ENCODE results near the gene RETREG1.

Gene RETREG1

GRCh38 chr5:16548812-16549211 is 68.0 kb downstream of the RETREG1 start:
- TF ChIP-seq EZH2phosphoT487 (IDR thresholded peaks at IDR 0.05; ENCODE audit: borderline replicate concordance) = no peak
- no peak for TF ChIP-seq CTCF (conservative IDR thresholded peaks at IDR 0.05; ENCODE audit: low read length)
- H3K4me2 ChIP-seq (ENCODE audit: low read depth, low read length, poor library complexity, severe bottlenecking) = no peak overlapping the region
- H3K9ac ChIP-seq (ENCODE audit: low read depth, low read length, poor library complexity, severe bottlenecking) = no peak overlapping the region
- no peaks in the 10 kb centered on the region for H3K4me1 ChIP-seq (ENCODE audit: insufficient read depth, low read length, poor library complexity, severe bottlenecking)
- no peak overlapping the region for H3K4me3 ChIP-seq (ENCODE audit: low read length, poor library complexity, severe bottlenecking)
- H2AFZ ChIP-seq (ENCODE audit: low read length) = no peak overlapping the region
- no peaks in the 10 kb centered on the region for H3K9me2 ChIP-seq (replicated peaks; ENCODE audit: low read depth, low read length)
- H3K79me2 ChIP-seq (ENCODE audit: insufficient read depth, low read length) = no peaks in the 10 kb centered on the region
- no peaks in the 10 kb centered on the region for H3K9me3 ChIP-seq (ENCODE audit: insufficient read depth, low read depth, low read length)
- no peaks in the 10 kb centered on the region for H3K36me3 ChIP-seq (ENCODE audit: insufficient read depth, low read length)
- H3F3A ChIP-seq (ENCODE audit: low read depth) = no peaks in the 10 kb centered on the region
- H4K20me1 ChIP-seq (ENCODE audit: insufficient read depth, low read length, poor library complexity, severe bottlenecking) = no peaks in the 10 kb centered on the region
- no peaks in the 10 kb centered on the region for H3K27me3 ChIP-seq (ENCODE audit: insufficient read depth, low read length, poor library complexity, severe bottlenecking)

GRCh38 chr5:16548115-16548514 is 68.7 kb downstream of the RETREG1 start:
- Histone ChIP-seq H3K4me2 (ENCODE audit: low read depth, low read length, poor library complexity, severe bottlenecking) (no peak overlapping the region), H3F3A (ENCODE audit: low read depth) (no peaks in the 10 kb centered on the region), H3K4me1 (ENCODE audit: insufficient read depth, low read length, poor library complexity, severe bottlenecking) (no peaks in the 10 kb centered on the region), H2AFZ (ENCODE audit: low read length) (no peak overlapping the region), H3K9me3 (ENCODE audit: insufficient read depth, low read depth, low read length) (no peaks in the 10 kb centered on the region), H3K9ac (ENCODE audit: low read depth, low read length, poor library complexity, severe bottlenecking) (no peak overlapping the region), H3K4me3 (ENCODE audit: low read length, poor library complexity, severe bottlenecking) (no peak overlapping the region), H3K36me3 (ENCODE audit: insufficient read depth, low read length) (no peaks in the 10 kb centered on the region), H4K20me1 (ENCODE audit: insufficient read depth, low read length, poor library complexity, severe bottlenecking) (no peaks in the 10 kb centered on the region), H3K9me2 (replicated peaks; ENCODE audit: low read depth, low read length) (no peaks in the 10 kb centered on the region), H3K27me3 (ENCODE audit: insufficient read depth, low read length, poor library complexity, severe bottlenecking) (no peaks in the 10 kb centered on the region), H3K79me2 (ENCODE audit: insufficient read depth, low read length) (no peaks in the 10 kb centered on the region)
- TF ChIP-seq EZH2phosphoT487 (IDR thresholded peaks at IDR 0.05; ENCODE audit: borderline replicate concordance) = no peak
- TF ChIP-seq CTCF (conservative IDR thresholded peaks at IDR 0.05; ENCODE audit: low read length) = no peak

DNA sequence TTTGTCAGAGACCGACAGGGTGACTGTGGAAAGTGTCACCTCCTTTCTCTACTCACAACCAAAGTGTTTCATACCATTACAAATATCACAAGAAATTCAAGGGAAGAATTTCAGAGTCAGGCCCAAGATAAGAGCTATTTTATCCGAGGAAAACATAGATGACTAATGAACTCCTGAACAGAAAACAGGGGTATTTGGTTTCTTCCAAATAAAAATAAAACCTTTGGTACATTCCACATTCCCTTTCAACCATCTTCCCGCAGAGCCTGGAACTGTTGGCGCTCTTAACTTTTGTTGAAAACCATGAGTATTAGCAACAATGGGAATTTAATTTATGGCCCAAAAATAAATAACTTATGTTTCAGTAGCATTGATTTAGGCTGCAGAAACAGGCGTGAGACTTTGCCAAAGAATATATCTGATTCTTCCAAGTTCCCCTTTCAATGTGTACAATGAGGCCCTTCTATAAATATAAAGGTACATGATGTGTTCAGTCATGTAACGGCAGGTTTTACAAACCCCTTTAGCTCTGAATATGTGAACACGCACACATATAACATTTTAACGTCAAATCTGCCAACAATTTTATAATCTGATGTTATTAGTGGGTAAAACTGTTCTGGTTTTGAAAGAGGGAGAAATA is 69.5 kb downstream of the RETREG1 start:
- H3K9ac ChIP-seq (ENCODE audit: low read depth, low read length, poor library complexity, severe bottlenecking) = no peak overlapping the region
- H3K4me2 ChIP-seq (ENCODE audit: low read depth, low read length, poor library complexity, severe bottlenecking) = no peak overlapping the region
- H3K79me2 ChIP-seq (ENCODE audit: insufficient read depth, low read length) = no peaks in the 10 kb centered on the region
- H2AFZ ChIP-seq (ENCODE audit: low read length) = no peak overlapping the region
- H3F3A ChIP-seq (ENCODE audit: low read depth) = no peaks in the 10 kb centered on the region
- H3K9me2 ChIP-seq (replicated peaks; ENCODE audit: low read depth, low read length) = no peaks in the 10 kb centered on the region
- no peaks in the 10 kb centered on the region for H3K4me1 ChIP-seq (ENCODE audit: insufficient read depth, low read length, poor library complexity, severe bottlenecking)
- H3K27me3 ChIP-seq (ENCODE audit: insufficient read depth, low read length, poor library complexity, severe bottlenecking) = no peaks in the 10 kb centered on the region
- H3K9me3 ChIP-seq (ENCODE audit: insufficient read depth, low read depth, low read length) = no peaks in the 10 kb centered on the region
- no peaks in the 10 kb centered on the region for H4K20me1 ChIP-seq (ENCODE audit: insufficient read depth, low read length, poor library complexity, severe bottlenecking)
- no peak overlapping the region for H3K4me3 ChIP-seq (ENCODE audit: low read length, poor library complexity, severe bottlenecking)
- TF ChIP-seq CTCF (conservative IDR thresholded peaks at IDR 0.05; ENCODE audit: low read length) (no peak), EZH2phosphoT487 (IDR thresholded peaks at IDR 0.05; ENCODE audit: borderline replicate concordance) (no peak)
- no peaks in the 10 kb centered on the region for H3K36me3 ChIP-seq (ENCODE audit: insufficient read depth, low read length)
